Astrocyte of the cerebellum (primary cell): ENCODE measurements around the gene GRIA1.
"Not testable (repeated sequence)": the region's sequence is repeated elsewhere in the genome, so short reads cannot be mapped to it uniquely, and the experiment has no call there.

Source experiments
- DNase-seq: peaks from one replicate; pipeline ENCODE4 v3.0.0-alpha.2; 2011; ENCODE audit warnings: low read depth
- H3K4me3 ChIP-seq: 2 replicates; pipeline ENCODE4 v1.5.1; 2011; ENCODE audit warnings: mild to moderate bottlenecking, low read depth, low read length, moderate library complexity
- in situ Hi-C: cut with HindIII; loops from 2 replicates; pipeline ENCODE4 v1.10.0; 2017; ENCODE audit warnings: low sequenced_read_pairs
- TF ChIP-seq, protein P1 (sequence below): IDR thresholded peaks from 2 replicates; pipeline ENCODE4 v1.5.1; 2012; ENCODE audit warnings: low read length, low read depth, moderate library complexity, mild to moderate bottlenecking; ENCODE audit errors: missing control alignments

Gene GRIA1

DNA sequence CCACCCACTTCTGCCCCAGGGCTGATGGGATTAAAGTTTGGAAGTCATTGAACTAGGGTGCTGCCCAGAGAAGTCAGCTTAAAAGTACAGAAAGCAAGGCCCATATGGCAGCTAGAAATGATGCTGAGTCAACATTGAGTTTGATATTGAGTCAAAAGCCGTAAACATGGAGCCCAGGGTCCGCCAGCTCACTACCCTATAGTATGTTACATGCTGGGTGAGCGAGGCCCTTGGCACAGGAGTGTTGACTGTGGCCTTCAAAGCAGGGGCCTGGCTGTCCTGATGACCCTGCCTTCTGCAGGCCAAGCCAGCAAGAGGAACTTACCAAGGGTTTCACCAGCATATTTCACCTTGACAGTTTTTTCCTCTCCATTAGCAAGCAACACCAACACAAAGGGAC, 222.5 kb downstream of the GRIA1 start:
- TF ChIP-seq, protein P1, sequence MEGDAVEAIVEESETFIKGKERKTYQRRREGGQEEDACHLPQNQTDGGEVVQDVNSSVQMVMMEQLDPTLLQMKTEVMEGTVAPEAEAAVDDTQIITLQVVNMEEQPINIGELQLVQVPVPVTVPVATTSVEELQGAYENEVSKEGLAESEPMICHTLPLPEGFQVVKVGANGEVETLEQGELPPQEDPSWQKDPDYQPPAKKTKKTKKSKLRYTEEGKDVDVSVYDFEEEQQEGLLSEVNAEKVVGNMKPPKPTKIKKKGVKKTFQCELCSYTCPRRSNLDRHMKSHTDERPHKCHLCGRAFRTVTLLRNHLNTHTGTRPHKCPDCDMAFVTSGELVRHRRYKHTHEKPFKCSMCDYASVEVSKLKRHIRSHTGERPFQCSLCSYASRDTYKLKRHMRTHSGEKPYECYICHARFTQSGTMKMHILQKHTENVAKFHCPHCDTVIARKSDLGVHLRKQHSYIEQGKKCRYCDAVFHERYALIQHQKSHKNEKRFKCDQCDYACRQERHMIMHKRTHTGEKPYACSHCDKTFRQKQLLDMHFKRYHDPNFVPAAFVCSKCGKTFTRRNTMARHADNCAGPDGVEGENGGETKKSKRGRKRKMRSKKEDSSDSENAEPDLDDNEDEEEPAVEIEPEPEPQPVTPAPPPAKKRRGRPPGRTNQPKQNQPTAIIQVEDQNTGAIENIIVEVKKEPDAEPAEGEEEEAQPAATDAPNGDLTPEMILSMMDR = no peak

DNA sequence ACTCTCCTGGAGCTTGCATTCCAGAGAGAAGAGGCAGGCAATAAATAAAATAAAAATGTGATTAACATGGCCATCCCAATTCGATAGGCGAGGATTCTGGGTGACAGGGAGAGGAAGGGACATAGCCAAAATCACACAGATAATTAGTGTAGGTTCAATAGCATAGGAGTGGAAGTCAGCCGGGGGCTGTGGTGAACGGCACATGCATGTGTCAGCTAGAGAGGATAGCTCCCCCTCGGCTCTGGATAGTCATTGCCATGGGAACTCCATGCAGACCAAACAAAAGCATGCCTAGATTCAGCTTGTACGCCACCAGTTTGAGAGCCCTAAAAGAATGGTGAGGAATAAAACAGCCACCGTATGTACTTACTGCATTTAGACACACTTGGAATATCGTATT, 223.5 kb downstream of the GRIA1 start:
- no peak overlapping the region for H3K4me3 ChIP-seq
- TF ChIP-seq, protein P1 = no peak
- no peak for DNase-seq
- in situ Hi-C loops = no loop called here

More for the DNA sequence above, 222.5 kb downstream of the GRIA1 start:
- in situ Hi-C loops = no loop called here
- DNase-seq = no peak
- no peak overlapping the region for H3K4me3 ChIP-seq

DNA sequence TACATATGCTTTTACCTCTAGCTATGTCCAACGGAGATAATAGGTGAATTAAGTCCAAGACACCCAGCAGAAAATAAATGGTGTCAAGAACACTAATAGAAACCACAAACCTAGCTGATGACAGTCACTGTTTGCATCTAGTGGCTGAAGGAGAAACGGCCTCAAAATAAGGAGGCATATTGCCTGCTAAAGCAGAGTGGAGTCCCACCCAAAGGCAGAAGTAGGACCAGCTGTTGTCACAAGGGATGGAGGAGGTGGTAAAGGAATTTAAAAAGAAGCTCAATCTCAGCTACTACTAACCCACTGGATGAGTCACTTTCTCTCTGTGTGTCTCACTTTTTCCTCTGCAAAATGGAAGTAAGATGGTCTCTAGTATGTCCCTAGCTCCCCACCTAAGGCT, 224.3 kb downstream of the GRIA1 start:
- TF ChIP-seq, protein P1 = no peak
- H3K4me3 ChIP-seq = no peak overlapping the region
- in situ Hi-C loops = no loop called here
- DNase-seq = no peak

DNA sequence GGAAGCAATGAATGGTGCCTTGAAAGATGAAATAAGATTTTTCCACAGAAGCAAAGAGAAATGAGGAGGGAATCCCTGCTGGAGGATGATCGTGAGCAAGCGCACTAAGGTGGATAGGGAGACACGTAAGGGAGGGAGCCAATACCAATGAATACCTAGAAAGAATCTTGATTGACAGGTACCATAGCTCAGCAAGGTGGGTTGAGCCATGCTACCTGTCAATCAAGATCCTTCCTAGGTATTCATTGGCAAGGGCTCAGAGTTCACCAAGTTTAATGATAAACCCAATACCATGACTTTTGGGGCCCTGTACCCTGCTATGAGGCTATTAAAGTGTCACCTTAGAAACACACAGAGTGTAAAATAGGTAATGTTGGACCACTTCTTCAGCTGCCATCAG, 226.8 kb downstream of the GRIA1 start:
- DNase-seq = no peak
- TF ChIP-seq, protein P1 = no peak
- no peak overlapping the region for H3K4me3 ChIP-seq
- in situ Hi-C loops = no loop called here

DNA sequence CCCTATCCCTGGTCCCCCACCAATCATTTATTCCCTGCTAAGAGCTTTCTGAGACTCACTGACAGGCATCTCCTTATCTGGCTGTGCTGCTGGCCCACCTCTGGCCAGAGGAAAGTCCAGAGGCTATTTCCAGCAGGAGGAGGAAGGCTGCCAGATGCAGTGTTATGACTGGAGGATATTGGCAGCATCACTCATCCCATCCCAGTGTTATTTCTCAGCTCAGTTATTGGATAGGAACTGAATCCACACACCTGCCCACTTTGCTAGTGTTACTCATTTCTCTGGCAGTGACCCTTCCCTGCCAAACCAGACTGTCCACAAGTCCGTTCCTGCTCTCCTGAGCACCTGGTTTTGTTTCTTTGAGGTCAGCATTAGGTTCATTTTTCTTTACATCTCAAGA, 228.2 kb downstream of the GRIA1 start:
- TF ChIP-seq, protein P1 = no peak
- in situ Hi-C loops = no loop called here
- DNase-seq = no peak
- no peak overlapping the region for H3K4me3 ChIP-seq

DNA sequence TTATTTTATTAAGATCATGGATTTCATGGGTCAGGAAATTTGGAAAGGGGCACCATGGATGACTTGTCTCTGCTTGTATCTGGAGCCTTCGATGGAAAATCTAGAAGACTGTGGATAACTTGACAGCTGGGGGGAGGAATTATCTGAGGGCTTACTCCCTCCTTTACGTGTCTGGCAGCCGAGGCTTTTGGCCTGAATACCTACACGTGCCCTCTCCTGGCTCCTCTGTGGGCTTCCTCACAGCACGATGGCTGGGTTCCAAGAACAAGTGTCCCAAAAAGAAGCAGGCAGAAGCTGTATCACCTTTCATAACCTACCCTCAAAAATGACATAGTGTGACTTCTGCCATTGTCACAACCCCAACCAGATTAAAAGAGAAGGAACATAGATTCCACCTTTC, 228.9 kb downstream of the GRIA1 start:
- TF ChIP-seq, protein P1 = no peak

DNA sequence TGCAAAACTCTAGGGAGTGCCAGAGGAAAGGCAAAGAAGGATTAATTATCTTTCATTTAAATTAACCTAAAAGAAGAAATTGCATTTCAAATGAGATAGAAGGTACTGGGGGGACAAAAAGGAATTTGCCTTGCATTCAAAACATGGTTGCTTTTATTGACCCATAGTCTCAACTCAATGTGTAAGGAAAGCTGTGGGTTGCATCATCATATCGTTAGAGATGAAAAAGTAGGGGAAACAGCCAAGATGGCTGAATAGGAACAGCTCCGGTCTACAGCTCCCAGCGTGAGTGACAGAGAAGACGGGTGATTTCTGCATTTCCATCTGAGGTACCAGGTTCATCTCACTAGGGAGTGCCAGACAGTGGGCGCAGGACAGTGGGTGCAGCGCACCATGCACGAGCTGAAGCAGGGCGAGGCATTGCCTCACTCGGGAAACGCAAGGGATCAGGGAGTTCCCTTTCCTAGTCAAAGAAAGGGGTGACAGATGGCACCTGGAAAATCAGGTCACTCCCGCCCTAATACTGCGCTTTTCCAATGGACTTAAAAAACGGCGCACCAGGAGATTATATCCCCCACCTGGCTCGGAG, 232.6 kb downstream of the GRIA1 start:
- DNase-seq, H3K4me3 ChIP-seq, in situ Hi-C loops: not testable (repeated sequence)

More for the DNA sequence above, 228.9 kb downstream of the GRIA1 start:
- no peak overlapping the region for H3K4me3 ChIP-seq
- DNase-seq = no peak
- in situ Hi-C loops = no loop called here
